ENCODE measurements around the gene EFCAB6.

The EFCAB6 gene

GRCh38 chr22:43541462-43542407 lies 270.4 kb downstream of the EFCAB6 start:
- DNase-seq (ENCODE audit: low read depth in 2 of 2) = no peak
- no peak overlapping the region for H3K4me3 ChIP-seq (replicated peaks in 1 of 2; ENCODE audit: low read depth in 2 of 2, low read length in 2 of 2)
- TF ChIP-seq, protein P1, sequence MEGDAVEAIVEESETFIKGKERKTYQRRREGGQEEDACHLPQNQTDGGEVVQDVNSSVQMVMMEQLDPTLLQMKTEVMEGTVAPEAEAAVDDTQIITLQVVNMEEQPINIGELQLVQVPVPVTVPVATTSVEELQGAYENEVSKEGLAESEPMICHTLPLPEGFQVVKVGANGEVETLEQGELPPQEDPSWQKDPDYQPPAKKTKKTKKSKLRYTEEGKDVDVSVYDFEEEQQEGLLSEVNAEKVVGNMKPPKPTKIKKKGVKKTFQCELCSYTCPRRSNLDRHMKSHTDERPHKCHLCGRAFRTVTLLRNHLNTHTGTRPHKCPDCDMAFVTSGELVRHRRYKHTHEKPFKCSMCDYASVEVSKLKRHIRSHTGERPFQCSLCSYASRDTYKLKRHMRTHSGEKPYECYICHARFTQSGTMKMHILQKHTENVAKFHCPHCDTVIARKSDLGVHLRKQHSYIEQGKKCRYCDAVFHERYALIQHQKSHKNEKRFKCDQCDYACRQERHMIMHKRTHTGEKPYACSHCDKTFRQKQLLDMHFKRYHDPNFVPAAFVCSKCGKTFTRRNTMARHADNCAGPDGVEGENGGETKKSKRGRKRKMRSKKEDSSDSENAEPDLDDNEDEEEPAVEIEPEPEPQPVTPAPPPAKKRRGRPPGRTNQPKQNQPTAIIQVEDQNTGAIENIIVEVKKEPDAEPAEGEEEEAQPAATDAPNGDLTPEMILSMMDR (IDR thresholded peaks at IDR 0.05; ENCODE audit: low read depth, low read length) = no peak

DNA sequence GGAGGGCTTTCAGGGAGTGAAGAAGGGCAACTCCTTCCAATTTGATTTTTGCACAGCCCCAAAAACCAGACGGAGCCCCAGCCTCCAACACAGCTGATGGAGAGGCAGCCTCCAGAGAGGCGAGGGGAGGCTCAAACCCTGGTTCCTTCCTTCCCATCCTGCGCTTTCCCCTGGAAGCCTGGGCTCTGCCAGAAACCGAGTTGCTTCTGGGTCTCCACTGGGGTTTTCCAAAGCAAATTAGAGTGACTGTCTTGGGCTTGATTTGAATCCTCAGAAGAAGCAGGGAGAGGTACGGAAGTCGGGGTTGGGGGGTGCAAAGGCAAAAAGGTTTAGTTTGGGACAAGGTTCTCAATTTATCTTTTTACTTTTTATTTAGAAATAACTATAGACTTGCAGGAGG lies 271.1 kb downstream of the EFCAB6 start:
- TF ChIP-seq, protein P1 (IDR thresholded peaks at IDR 0.05; ENCODE audit: low read depth, low read length) = no peak
- no peak overlapping the region for H3K4me3 ChIP-seq (replicated peaks in 1 of 2; ENCODE audit: low read depth in 2 of 2, low read length in 2 of 2)
- DNase-seq (ENCODE audit: low read depth in 2 of 2) = no peak

GRCh38 chr22:43540529-43540923 lies 271.6 kb downstream of the EFCAB6 start:
- no peak overlapping the region for H3K4me3 ChIP-seq (replicated peaks in 1 of 2; ENCODE audit: low read depth in 2 of 2, low read length in 2 of 2)
- DNase-seq (ENCODE audit: low read depth in 2 of 2) = no peak
- TF ChIP-seq, protein P1 (IDR thresholded peaks at IDR 0.05; ENCODE audit: low read depth, low read length) = no peak

- H3K4me3 ChIP-seq (replicated peaks in 1 of 2; ENCODE audit: low read depth in 2 of 2, low read length in 2 of 2) = no peak overlapping the region
- TF ChIP-seq, protein P1 (IDR thresholded peaks at IDR 0.05; ENCODE audit: low read depth, low read length) = no peak
- no peak for DNase-seq (ENCODE audit: low read depth in 2 of 2)
Measured at GRCh38 chr22:43539572-43540528, 272.3 kb downstream of the EFCAB6 start.

DNA sequence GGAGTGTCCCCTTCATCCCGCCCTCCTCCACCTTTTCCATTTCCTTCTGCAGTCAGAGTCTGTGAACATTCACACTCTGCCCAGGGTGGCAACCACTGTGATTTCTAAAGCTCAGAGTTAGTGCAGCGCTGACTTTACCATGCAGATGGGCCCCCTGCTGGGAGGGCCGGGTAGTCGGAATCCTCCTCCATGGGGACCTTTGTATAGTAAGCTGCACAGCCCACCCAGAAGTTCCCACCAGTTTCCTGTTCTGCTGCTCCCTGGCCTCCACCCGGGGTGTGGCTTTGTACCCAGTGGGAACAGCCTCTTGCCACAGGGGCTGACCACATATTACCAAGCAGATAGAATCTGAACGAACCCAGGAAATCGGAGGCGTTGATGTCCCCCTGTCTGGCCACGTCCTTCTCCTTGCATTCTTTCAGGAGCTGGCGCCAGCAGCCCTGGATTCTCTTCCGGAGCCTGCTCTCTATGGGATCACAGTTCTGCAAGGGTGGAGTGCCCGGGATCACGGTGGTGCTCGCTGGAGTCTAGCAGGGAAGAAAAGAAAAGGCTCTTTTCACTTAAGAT lies 275.0 kb downstream of the EFCAB6 start:
- TF ChIP-seq, protein P1 (IDR thresholded peaks at IDR 0.05; ENCODE audit: low read depth, low read length) = no peak
- no peak for DNase-seq (ENCODE audit: low read depth in 2 of 2)
- H3K4me3 ChIP-seq (replicated peaks in 1 of 2; ENCODE audit: low read depth in 2 of 2, low read length in 2 of 2) = no peak overlapping the region

DNA sequence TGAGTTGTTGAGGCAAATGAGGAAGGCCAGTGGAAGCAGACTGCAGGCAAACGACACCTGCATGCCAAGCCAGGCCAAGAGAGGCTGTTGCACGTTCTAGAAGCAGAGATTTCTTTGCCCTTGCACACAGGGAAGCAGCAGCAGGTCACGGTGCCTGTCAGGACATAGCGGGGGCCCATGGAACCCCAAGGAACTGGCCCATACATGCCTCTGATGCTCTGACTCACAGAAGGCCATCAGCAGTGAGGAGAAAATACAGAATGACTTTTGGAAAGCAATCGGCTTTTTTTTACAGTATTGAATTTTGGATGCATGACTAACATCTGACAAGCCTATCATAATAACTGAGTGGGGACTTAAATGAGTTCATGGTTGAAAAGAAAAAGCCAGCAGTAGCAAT lies 276.4 kb downstream of the EFCAB6 start:
- TF ChIP-seq, protein P1 (IDR thresholded peaks at IDR 0.05; ENCODE audit: low read depth, low read length) = no peak
- DNase-seq (ENCODE audit: low read depth in 2 of 2) = no peak
- no peak overlapping the region for H3K4me3 ChIP-seq (replicated peaks in 1 of 2; ENCODE audit: low read depth in 2 of 2, low read length in 2 of 2)

All from cardiac fibroblast (primary cell).